Stimulated activated CD8-positive, alpha-beta memory T cell treated with anti-CD3 and anti-CD28 coated beads, Interleukin-15, amount 100 ng/mL, for 24 hours (primary cell): Measurements from ENCODE around the gene PAGE4.

ENCODE experiments used
- DNase-seq: peaks from one replicate; pipeline ENCODE4 v3.0.0-alpha.2; 2020; ENCODE audit warnings: low read depth

PAGE4 gene

GRCh38 chrX:49876750-49877149 is 47.6 kb downstream of the PAGE4 start:
- no peak for DNase-seq

- no peak for DNase-seq
Measured at GRCh38 chrX:49877397-49878101, 48.4 kb downstream of the PAGE4 start.

GRCh38 chrX:49878128-49878833 is 49.2 kb downstream of the PAGE4 start:
- no peak for DNase-seq

- DNase-seq: peak; percentile 27
Measured at GRCh38 chrX:49878834-49879655, 49.9 kb downstream of the PAGE4 start, which contains the start of gene USP27X. Gene USP27X, plus strand, starts transcription at chrX:49879484. Its CDS starts 824 bp downstream, at chrX:49880308.

- DNase-seq: no peak
Measured at GRCh38 chrX:49879656-49880277, 50.7 kb downstream of the PAGE4 start.

GRCh38 chrX:49880668-49881067 is 51.6 kb downstream of the PAGE4 start:
- no peak for DNase-seq
